Caco-2 (cell line): Measurements from ENCODE around the gene ZFAND5. TPM values are rescaled to one million over a fixed set of nuclear protein-coding genes. Genes with fewer than 3 reads are reported as not detected.

Experiments used
- BruUV-seq: library from RNA; stranded (reverse); fragments of 400-500 nt; replicated peaks from 2 replicates; lab custom pipeline; 2021; lab: Mats Ljungman, UMichigan
- CTCF ChIA-PET: fragments of 300-600 bp; sonication (Branson Sonifier 250); formaldehyde crosslinking; loops from one replicate; lab custom pipeline; 2022; ENCODE audit warnings: antibody characterized with exemption; lab: Charles Lee
- POLR2A ChIA-PET: fragments of 300-600 bp; sonication (Branson Sonifier 250); formaldehyde crosslinking; loops from one replicate; lab custom pipeline; 2022; ENCODE audit warnings: antibody characterized with exemption; lab: Charles Lee
- DNase-seq, 2 experiments: peaks; one replicate each; pipeline versions ENCODE4 v3.0.0 to v3.0.0-alpha.2; 2020 to 2022
- H3K27me3 ChIP-seq: replicated peaks from 2 replicates; pipeline ENCODE4 v1.6.0; 2011; ENCODE audit warnings: low read length; ENCODE audit not compliant: control insufficient read depth, insufficient read depth
- H3K36me3 ChIP-seq: 2 replicates; pipeline ENCODE4 v1.5.1; 2011; ENCODE audit warnings: low read length; ENCODE audit not compliant: control insufficient read depth, insufficient read depth
- H3K4me1 ChIP-seq: fragments of 250-450 bp; sonication (Bioruptor Pico); 2 replicates; pipeline ENCODE4 v1.5.1; 2020; ENCODE audit warnings: mild to moderate bottlenecking
- H3K4me3 ChIP-seq: 2 replicates; pipeline ENCODE4 v1.5.1; 2011; ENCODE audit warnings: low read depth, mild to moderate bottlenecking, control low read depth, low read length
- H3K9me3 ChIP-seq: fragments of 250-450 bp; sonication (Bioruptor Pico); 2 replicates; pipeline ENCODE4 v1.5.1; 2020; ENCODE audit warnings: mild to moderate bottlenecking, moderate library complexity
- H3K27ac Mint-ChIP-seq: one replicate; pipeline ENCODE4 v1.8.0; 2022; ENCODE audit warnings: mixed read lengths; ENCODE audit not compliant: unreplicated experiment
- H3K27me3 Mint-ChIP-seq: one replicate; pipeline ENCODE4 v1.8.0; 2022; ENCODE audit warnings: mixed read lengths; ENCODE audit not compliant: insufficient read depth, unreplicated experiment
- H3K36me3 Mint-ChIP-seq: one replicate; pipeline ENCODE4 v1.8.0; 2022; ENCODE audit warnings: mild to moderate bottlenecking, mixed read lengths; ENCODE audit not compliant: insufficient read depth, unreplicated experiment
- H3K4me1 Mint-ChIP-seq: one replicate; pipeline ENCODE4 v1.8.0; 2022; ENCODE audit warnings: low read depth, mixed read lengths; ENCODE audit not compliant: unreplicated experiment
- H3K4me3 Mint-ChIP-seq: one replicate; pipeline ENCODE4 v1.8.0; 2022; ENCODE audit warnings: mild to moderate bottlenecking, moderate library complexity, mixed read lengths; ENCODE audit not compliant: unreplicated experiment
- H3K9me3 Mint-ChIP-seq: one replicate; pipeline ENCODE4 v1.8.0; 2022; ENCODE audit warnings: mixed read lengths; ENCODE audit not compliant: unreplicated experiment
- intact Hi-C: fragments of 100-400 bp; cut with micrococcal nuclease; formaldehyde crosslinking; loops from one replicate; pipeline ENCODE4 v1.10.0; 2022; ENCODE audit not compliant: unreplicated experiment
- total RNA-seq: library from RNA; stranded (reverse); gene quantifications from 2 replicates; pipeline ENCODE4 v1.2.3, GENCODE V29; 2022
- TF ChIP-seq, protein P1 (sequence below), 2 experiments: fragments of 200-600 bp in 1 of 2; IDR thresholded peaks; 1 replicate in 1 of 2; 2 replicates in 1 of 2; pipeline versions ENCODE4 v1.5.1 to v1.8.0; 2011 to 2022; ENCODE audit warnings: antibody characterized with exemption in 1 of 2, control low read depth in 1 of 2, inconsistent platforms in 1 of 2, low read depth in 1 of 2, low read length in 1 of 2, mild to moderate bottlenecking in 1 of 2, moderate library complexity in 1 of 2; ENCODE audit not compliant: insufficient read depth in 1 of 2, severe bottlenecking in 1 of 2, unreplicated experiment in 1 of 2

ZFAND5 gene
- total RNA-seq, 1 experiment from 2014 or later: 34.4 TPM

- Mint-ChIP-seq H3K4me1 (no peaks in the 10 kb centered on the region), H3K4me3 (no peak overlapping the region), H3K9me3 (no peaks in the 10 kb centered on the region), H3K27ac (no peak overlapping the region), H3K36me3 (peaks cover 17% of the 10 kb centered on the region), H3K27me3 (no peaks in the 10 kb centered on the region)
- ChIA-PET CTCF (no interaction called here), POLR2A (interaction anchor here (0.6 kb wide), 1 partner anchor 715 kb away, joined by 4 read pairs; no protein-coding TSS in a partner anchor)
- no peak for DNase-seq
- no peak overlapping the region for H3K4me3 ChIP-seq
- H3K36me3 ChIP-seq: no peaks in the 10 kb centered on the region
- TF ChIP-seq, protein P1, sequence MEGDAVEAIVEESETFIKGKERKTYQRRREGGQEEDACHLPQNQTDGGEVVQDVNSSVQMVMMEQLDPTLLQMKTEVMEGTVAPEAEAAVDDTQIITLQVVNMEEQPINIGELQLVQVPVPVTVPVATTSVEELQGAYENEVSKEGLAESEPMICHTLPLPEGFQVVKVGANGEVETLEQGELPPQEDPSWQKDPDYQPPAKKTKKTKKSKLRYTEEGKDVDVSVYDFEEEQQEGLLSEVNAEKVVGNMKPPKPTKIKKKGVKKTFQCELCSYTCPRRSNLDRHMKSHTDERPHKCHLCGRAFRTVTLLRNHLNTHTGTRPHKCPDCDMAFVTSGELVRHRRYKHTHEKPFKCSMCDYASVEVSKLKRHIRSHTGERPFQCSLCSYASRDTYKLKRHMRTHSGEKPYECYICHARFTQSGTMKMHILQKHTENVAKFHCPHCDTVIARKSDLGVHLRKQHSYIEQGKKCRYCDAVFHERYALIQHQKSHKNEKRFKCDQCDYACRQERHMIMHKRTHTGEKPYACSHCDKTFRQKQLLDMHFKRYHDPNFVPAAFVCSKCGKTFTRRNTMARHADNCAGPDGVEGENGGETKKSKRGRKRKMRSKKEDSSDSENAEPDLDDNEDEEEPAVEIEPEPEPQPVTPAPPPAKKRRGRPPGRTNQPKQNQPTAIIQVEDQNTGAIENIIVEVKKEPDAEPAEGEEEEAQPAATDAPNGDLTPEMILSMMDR (IDR thresholded peaks at IDR 0.05; ENCODE audit: insufficient read depth in 1 of 2, low read depth in 1 of 2, low read length in 1 of 2, severe bottlenecking in 1 of 2, unreplicated experiment in 1 of 2): no peak
- H3K4me1 ChIP-seq: no peaks in the 10 kb centered on the region
- no TSS peak for BruUV-seq
- intact Hi-C loops: no loop called here
- no peaks in the 10 kb centered on the region for H3K9me3 ChIP-seq
- no peaks in the 10 kb centered on the region for H3K27me3 ChIP-seq
These were observed 13.2 kb downstream of the ZFAND5 start for GRCh38 chr9:72351538-72352453.

DNA sequence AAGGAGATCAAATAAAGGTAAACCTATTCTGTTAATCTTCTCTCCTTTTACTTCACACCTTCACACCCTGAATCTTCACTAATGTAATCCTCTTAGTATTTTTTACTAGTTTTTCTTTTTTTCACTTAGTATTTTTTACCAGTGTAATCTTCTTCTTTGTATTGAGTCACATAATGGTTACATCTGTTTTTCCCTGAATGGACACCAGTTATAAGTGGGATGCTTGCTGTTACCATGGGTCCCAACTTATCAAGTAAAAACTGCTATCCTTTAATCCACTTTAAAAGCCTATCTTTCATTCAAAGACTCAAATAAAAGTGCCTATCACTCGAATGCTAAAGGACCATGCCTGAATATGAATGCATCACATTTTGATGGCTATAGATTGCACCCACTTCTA, 15.1 kb downstream of the ZFAND5 start:
- no peaks in the 10 kb centered on the region for H3K9me3 ChIP-seq
- H3K4me3 Mint-ChIP-seq: no peak overlapping the region
- no peaks in the 10 kb centered on the region for H3K27me3 ChIP-seq
- intact Hi-C loops: no loop called here
- H3K4me1 ChIP-seq: no peaks in the 10 kb centered on the region
- no peak for DNase-seq
- no TSS peak for BruUV-seq
- POLR2A ChIA-PET: no interaction called here
- CTCF ChIA-PET: no interaction called here
- TF ChIP-seq, protein P1 (IDR thresholded peaks at IDR 0.05; ENCODE audit: insufficient read depth in 1 of 2, low read depth in 1 of 2, low read length in 1 of 2, severe bottlenecking in 1 of 2, unreplicated experiment in 1 of 2): no peak
- no peaks in the 10 kb centered on the region for H3K9me3 Mint-ChIP-seq
- no peaks in the 10 kb centered on the region for H3K27me3 Mint-ChIP-seq
- no peaks in the 10 kb centered on the region for H3K36me3 ChIP-seq
- H3K27ac Mint-ChIP-seq: no peak overlapping the region
- H3K4me1 Mint-ChIP-seq: no peaks in the 10 kb centered on the region
- H3K4me3 ChIP-seq: no peak overlapping the region
- H3K36me3 Mint-ChIP-seq: no peaks in the 10 kb centered on the region

- intact Hi-C loops: no loop called here
- Mint-ChIP-seq H3K4me3 (no peak overlapping the region), H3K36me3 (no peaks in the 10 kb centered on the region), H3K4me1 (no peaks in the 10 kb centered on the region), H3K27me3 (no peaks in the 10 kb centered on the region), H3K9me3 (no peaks in the 10 kb centered on the region), H3K27ac (no peak overlapping the region)
- TF ChIP-seq, protein P1 (IDR thresholded peaks at IDR 0.05; ENCODE audit: insufficient read depth in 1 of 2, low read depth in 1 of 2, low read length in 1 of 2, severe bottlenecking in 1 of 2, unreplicated experiment in 1 of 2): no peak
- ChIA-PET POLR2A (no interaction called here), CTCF (no interaction called here)
- BruUV-seq: no TSS peak
- Histone ChIP-seq H3K4me3 (no peak overlapping the region), H3K36me3 (no peaks in the 10 kb centered on the region), H3K9me3 (no peaks in the 10 kb centered on the region), H3K27me3 (no peaks in the 10 kb centered on the region), H3K4me1 (no peaks in the 10 kb centered on the region)
- no peak for DNase-seq
These were observed 15.8 kb downstream of the ZFAND5 start for GRCh38 chr9:72349240-72349639.
